ENCODE data around the gene NF2.

Gene NF2

GRCh38 chr22:29615705-29616327 lies 12.4 kb downstream of the NF2 start:
- Mint-ChIP-seq H3K4me3 (no peak overlapping the region), H3K27me3 (no peaks in the 10 kb centered on the region), H3K9me3 (no peaks in the 10 kb centered on the region), H3K27ac (no peak overlapping the region), H3K36me3 (ENCODE audit: low read depth) (no peaks in the 10 kb centered on the region), H3K4me1 (ENCODE audit: low read depth) (peaks cover 40% of the 10 kb centered on the region)

- H3K4me1 Mint-ChIP-seq (ENCODE audit: low read depth) = peaks cover 57% of the 10 kb centered on the region
- peak overlapping the region; percentile 47 for H3K4me3 Mint-ChIP-seq
Observed at GRCh38 chr22:29617922-29618629, 14.6 kb downstream of the NF2 start.

GRCh38 chr22:29621761-29622526 lies 18.5 kb downstream of the NF2 start:
- peak overlapping the region; percentile 52 for H3K27ac Mint-ChIP-seq
- no peaks in the 10 kb centered on the region for H3K9me3 Mint-ChIP-seq
- H3K4me1 Mint-ChIP-seq (ENCODE audit: low read depth) = peaks cover 82% of the 10 kb centered on the region
- no peaks in the 10 kb centered on the region for H3K36me3 Mint-ChIP-seq (ENCODE audit: low read depth)
- H3K4me3 Mint-ChIP-seq = no peak overlapping the region
- no peaks in the 10 kb centered on the region for H3K27me3 Mint-ChIP-seq

More at GRCh38 chr22:29617922-29618629, 14.6 kb downstream of the NF2 start:
- H3K27me3 Mint-ChIP-seq = no peaks in the 10 kb centered on the region
- H3K36me3 Mint-ChIP-seq (ENCODE audit: low read depth) = no peaks in the 10 kb centered on the region
- no peaks in the 10 kb centered on the region for H3K9me3 Mint-ChIP-seq
- H3K27ac Mint-ChIP-seq = peak overlapping the region; percentile 88

GRCh38 chr22:29623059-29623458 lies 19.6 kb downstream of the NF2 start:
- Mint-ChIP-seq H3K4me1 (ENCODE audit: low read depth) (peaks cover 72% of the 10 kb centered on the region), H3K36me3 (ENCODE audit: low read depth) (no peaks in the 10 kb centered on the region), H3K9me3 (no peaks in the 10 kb centered on the region), H3K4me3 (no peak overlapping the region), H3K27ac (peak overlapping the region; percentile 83), H3K27me3 (no peaks in the 10 kb centered on the region)

DNA sequence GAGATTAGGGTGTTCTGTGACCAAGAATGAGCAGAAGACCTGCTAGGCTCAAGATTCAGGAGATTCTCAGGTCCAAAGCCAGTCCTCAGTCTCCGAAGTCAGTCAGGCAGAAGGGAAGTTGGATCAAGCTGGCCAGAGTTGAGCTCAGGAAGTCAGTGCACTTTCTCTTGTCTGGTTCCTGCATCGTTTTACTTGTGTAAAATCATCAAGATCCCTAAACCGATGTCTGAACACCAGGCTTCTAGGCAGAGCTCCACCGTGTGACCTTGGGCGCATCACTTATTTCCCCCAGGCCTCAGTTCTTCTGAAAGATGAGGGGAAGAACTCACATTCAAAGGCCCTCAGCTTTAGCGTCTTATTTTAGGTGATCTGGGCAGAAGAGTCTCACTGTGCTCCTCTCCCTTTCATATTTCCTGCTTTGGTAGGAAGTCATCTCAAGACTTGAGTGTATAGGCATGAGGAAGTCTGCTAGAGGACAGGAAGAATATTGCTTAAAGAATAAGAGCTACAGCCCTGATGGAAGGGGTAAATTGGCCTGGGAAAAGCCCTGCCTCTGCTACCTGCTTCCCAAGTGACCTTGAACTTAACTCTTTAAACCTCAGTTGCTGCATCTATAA lies 20.2 kb downstream of the NF2 start:
- Mint-ChIP-seq H3K9me3 (no peaks in the 10 kb centered on the region), H3K27me3 (no peaks in the 10 kb centered on the region), H3K27ac (peak overlapping the region; percentile 83), H3K4me3 (no peak overlapping the region), H3K36me3 (ENCODE audit: low read depth) (no peaks in the 10 kb centered on the region), H3K4me1 (ENCODE audit: low read depth) (peaks cover 71% of the 10 kb centered on the region)

DNA sequence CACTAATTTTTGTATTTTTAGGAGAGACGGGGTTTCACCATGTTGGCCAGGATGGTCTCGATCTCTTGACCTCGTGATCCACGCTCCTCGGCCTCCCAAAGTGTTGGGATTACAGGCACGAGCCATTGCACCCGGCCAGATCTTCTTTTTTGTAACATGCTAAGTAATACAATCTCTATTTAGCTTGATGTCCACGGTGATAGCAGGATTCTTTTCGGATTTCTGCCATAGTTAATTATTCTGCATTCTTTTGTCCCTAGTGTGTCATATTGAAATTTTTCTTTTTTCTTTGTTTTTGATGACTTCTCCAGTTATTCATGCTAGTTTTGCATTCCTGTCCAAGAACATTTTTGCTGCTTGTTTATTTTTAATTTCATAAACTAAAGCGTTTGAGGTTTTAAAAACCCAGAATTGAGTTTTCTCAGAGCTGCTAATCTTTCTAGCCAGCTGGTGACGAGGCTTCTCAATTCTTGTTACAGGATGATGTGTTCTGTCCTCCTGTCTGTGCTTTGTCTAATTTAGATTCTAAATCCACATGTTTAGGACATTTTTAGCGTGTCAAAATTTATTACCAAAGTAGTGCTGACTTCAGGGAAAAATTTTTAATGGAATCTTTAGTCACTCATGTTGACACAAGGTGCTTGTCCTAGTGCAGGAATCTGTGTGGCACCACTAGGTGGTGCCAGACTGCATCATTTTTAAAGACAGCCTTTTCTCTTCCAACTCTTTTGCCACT lies 21.8 kb downstream of the NF2 start:
- Mint-ChIP-seq H3K27ac (no peak overlapping the region), H3K4me3 (no peak overlapping the region), H3K36me3 (ENCODE audit: low read depth) (no peaks in the 10 kb centered on the region), H3K9me3 (no peaks in the 10 kb centered on the region), H3K4me1 (ENCODE audit: low read depth) (peaks cover 64% of the 10 kb centered on the region), H3K27me3 (no peaks in the 10 kb centered on the region)

GRCh38 chr22:29626497-29627195 lies 23.2 kb downstream of the NF2 start:
- H3K9me3 Mint-ChIP-seq = no peaks in the 10 kb centered on the region
- no peak overlapping the region for H3K27ac Mint-ChIP-seq
- H3K4me3 Mint-ChIP-seq = no peak overlapping the region
- H3K4me1 Mint-ChIP-seq (ENCODE audit: low read depth) = peaks cover 55% of the 10 kb centered on the region
- H3K27me3 Mint-ChIP-seq = no peaks in the 10 kb centered on the region
- H3K36me3 Mint-ChIP-seq (ENCODE audit: low read depth) = no peaks in the 10 kb centered on the region

DNA sequence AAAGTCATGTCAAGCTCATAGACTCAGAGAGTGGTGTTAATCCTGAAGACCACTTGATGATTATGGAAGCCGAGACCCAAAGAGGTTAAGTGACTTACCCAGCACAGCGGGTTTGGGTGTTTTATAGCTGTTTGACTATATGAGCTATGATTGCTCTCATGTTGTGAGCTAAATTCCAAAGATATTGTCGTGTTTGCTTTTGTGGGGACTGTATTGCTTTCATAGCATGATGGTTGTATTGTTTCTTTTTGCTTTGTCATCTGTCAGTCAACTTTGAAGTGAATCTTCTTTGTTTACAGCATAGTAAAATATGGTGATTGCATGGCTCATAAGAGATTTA lies 23.7 kb downstream of the NF2 start:
- H3K4me3 Mint-ChIP-seq = no peak overlapping the region
- H3K27ac Mint-ChIP-seq = no peak overlapping the region
- H3K9me3 Mint-ChIP-seq = no peaks in the 10 kb centered on the region
- no peaks in the 10 kb centered on the region for H3K27me3 Mint-ChIP-seq
- peaks cover 52% of the 10 kb centered on the region for H3K4me1 Mint-ChIP-seq (ENCODE audit: low read depth)
- no peaks in the 10 kb centered on the region for H3K36me3 Mint-ChIP-seq (ENCODE audit: low read depth)

DNA sequence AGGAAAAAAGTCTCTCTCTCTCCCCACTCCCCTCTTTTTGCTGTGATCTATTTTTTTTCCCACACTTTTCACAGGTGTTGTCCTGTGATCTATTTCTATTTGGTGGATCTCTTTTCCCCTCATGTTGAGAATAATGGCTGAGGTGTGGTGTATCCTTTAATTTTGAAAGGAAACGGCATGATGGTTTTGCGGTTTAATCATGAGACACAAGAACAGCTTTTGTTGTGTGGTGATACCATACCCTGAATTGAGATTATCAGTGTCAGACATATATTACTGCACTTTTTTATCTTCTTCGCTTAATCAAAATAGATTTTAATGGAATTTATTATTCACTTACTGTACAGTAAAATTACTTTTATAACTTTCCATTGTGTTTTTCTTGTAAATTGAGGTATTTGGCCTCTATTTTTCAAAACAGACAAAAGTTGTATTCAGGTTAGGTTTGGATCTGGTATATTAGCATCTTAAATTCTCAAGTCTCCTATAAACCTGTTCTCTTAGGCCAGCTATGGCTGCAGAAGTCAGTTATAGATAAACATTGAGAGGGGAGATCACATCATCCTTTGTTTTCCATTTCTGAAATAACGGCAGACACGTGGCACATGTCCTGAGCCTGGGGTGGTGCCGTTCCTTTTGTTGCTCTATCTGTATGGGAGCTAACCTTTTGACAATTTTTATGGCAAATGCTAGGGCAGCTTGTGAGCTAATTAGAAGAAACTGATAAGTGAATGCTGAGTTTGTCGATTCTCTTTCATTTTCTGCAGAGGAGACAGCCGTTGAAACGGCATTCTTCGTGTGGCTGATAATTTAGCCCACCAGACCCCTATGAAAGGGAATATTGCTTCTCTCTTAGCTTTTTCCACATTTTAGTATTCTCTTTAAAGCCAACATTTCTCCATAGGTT lies 25.8 kb downstream of the NF2 start:
- Mint-ChIP-seq H3K4me3 (no peak overlapping the region), H3K36me3 (ENCODE audit: low read depth) (no peaks in the 10 kb centered on the region), H3K9me3 (no peaks in the 10 kb centered on the region), H3K27ac (no peak overlapping the region), H3K4me1 (ENCODE audit: low read depth) (peaks cover 49% of the 10 kb centered on the region), H3K27me3 (no peaks in the 10 kb centered on the region)

GRCh38 chr22:29629903-29630516 lies 26.6 kb downstream of the NF2 start:
- Mint-ChIP-seq H3K36me3 (ENCODE audit: low read depth) (no peaks in the 10 kb centered on the region), H3K27ac (no peak overlapping the region), H3K4me1 (ENCODE audit: low read depth) (peaks cover 42% of the 10 kb centered on the region), H3K4me3 (no peak overlapping the region), H3K27me3 (no peaks in the 10 kb centered on the region), H3K9me3 (no peaks in the 10 kb centered on the region)

GRCh38 chr22:29630987-29631386 lies 27.6 kb downstream of the NF2 start:
- Mint-ChIP-seq H3K27me3 (no peaks in the 10 kb centered on the region), H3K4me1 (ENCODE audit: low read depth) (peaks cover 32% of the 10 kb centered on the region), H3K36me3 (ENCODE audit: low read depth) (no peaks in the 10 kb centered on the region), H3K4me3 (no peak overlapping the region), H3K27ac (no peak overlapping the region), H3K9me3 (no peaks in the 10 kb centered on the region)

DNA sequence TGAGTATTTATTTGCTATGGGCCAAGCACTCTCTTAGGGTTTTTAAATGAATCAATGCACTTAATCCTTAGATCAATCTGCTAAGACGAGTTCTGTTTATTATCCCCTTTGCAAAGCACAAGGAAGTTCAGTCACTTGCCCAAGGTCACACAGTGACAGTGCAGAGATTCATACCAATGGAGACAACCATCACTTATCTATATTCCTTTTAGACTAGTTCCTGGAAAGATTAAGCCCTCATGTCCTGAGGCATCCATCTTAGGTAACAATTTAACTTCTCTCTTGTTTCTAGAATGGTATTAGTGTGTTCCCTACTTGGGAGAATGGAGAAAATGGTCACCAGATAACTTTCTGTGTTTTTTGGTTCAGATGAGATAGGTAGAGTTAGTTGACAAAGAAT lies 28.3 kb downstream of the NF2 start:
- no peak overlapping the region for H3K4me3 Mint-ChIP-seq
- H3K27ac Mint-ChIP-seq = no peak overlapping the region
- H3K4me1 Mint-ChIP-seq (ENCODE audit: low read depth) = peaks cover 28% of the 10 kb centered on the region
- no peaks in the 10 kb centered on the region for H3K27me3 Mint-ChIP-seq
- no peaks in the 10 kb centered on the region for H3K9me3 Mint-ChIP-seq
- no peaks in the 10 kb centered on the region for H3K36me3 Mint-ChIP-seq (ENCODE audit: low read depth)

DNA sequence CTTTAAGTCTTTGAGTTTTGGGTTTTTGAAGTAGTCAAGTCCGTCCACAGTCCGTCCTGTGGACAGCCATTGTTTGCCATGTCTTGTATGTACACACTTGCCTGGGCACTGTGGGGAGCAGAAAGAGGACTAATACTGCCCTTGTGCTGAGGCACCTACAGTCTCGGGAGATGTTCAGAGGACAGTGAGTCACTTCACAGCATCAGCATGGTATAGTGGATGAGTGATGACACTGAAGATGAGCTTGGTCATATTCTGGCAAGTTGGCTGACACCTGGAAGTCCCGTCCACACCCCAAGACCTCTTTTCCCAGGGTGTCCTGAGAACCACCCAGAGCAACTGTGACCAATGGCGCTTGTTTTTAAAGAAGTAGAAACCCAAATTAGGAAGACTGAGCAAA lies 29.2 kb downstream of the NF2 start:
- no peak overlapping the region for H3K4me3 Mint-ChIP-seq
- peaks cover 27% of the 10 kb centered on the region for H3K4me1 Mint-ChIP-seq (ENCODE audit: low read depth)
- no peak overlapping the region for H3K27ac Mint-ChIP-seq
- H3K27me3 Mint-ChIP-seq = no peaks in the 10 kb centered on the region
- no peaks in the 10 kb centered on the region for H3K36me3 Mint-ChIP-seq (ENCODE audit: low read depth)
- H3K9me3 Mint-ChIP-seq = no peaks in the 10 kb centered on the region

Measured in stimulated activated naive CD8-positive, alpha-beta T cell treated with anti-CD3 and anti-CD28 coated beads, Interleukin-15, Interleukin-2, amounts not matched to agents 100 ng/mL and 50 ng/mL, for 24 hours (primary cell).